ENCODE measurements around the gene MYOG.

MYOG gene

GRCh38 chr1:203082231-203082505 is 3.6 kb downstream of the MYOG start:
- no peaks in the 10 kb centered on the region for H3K79me2 ChIP-seq (ENCODE audit: insufficient read depth, low read length)
- no peak overlapping the region for H3K4me3 ChIP-seq (ENCODE audit: low read depth, low read length, poor library complexity, severe bottlenecking)
- H3K36me3 ChIP-seq (ENCODE audit: insufficient read depth, low read length), result no peaks in the 10 kb centered on the region
- H3K27ac ChIP-seq (ENCODE audit: low read depth, low read length, poor library complexity, severe bottlenecking), result no peak overlapping the region
- H3K9me2 ChIP-seq (ENCODE audit: low read depth, low read length), result no peaks in the 10 kb centered on the region
- no peaks in the 10 kb centered on the region for H3K4me1 ChIP-seq (ENCODE audit: insufficient read depth, low read length, severe bottlenecking)
- H3F3A ChIP-seq (ENCODE audit: insufficient read depth, low read length), result no peaks in the 10 kb centered on the region
- H3K9ac ChIP-seq (ENCODE audit: low read length), result no peak overlapping the region
- H3K27me3 ChIP-seq (ENCODE audit: insufficient read depth, low read length), result no peaks in the 10 kb centered on the region
- no peaks in the 10 kb centered on the region for H4K20me1 ChIP-seq (ENCODE audit: insufficient read depth, low read length)
- no peaks in the 10 kb centered on the region for H3K9me3 ChIP-seq (ENCODE audit: low read length)
- TF ChIP-seq CTCF (IDR thresholded peaks at IDR 0.05; ENCODE audit: low read length) (no peak), EZH2 (IDR thresholded peaks at IDR 0.05; ENCODE audit: borderline replicate concordance, low read length) (no peak)
- no peak overlapping the region for H3K4me2 ChIP-seq (ENCODE audit: low read length)
- no peak overlapping the region for H2AFZ ChIP-seq (ENCODE audit: low read length)

- no peak overlapping the region for H3K9ac ChIP-seq (ENCODE audit: low read length)
- H3K4me1 ChIP-seq (ENCODE audit: insufficient read depth, low read length, severe bottlenecking), result no peaks in the 10 kb centered on the region
- H3K9me2 ChIP-seq (ENCODE audit: low read depth, low read length), result no peaks in the 10 kb centered on the region
- no peaks in the 10 kb centered on the region for H3K9me3 ChIP-seq (ENCODE audit: low read length)
- TF ChIP-seq EZH2 (IDR thresholded peaks at IDR 0.05; ENCODE audit: borderline replicate concordance, low read length) (no peak), CTCF (IDR thresholded peaks at IDR 0.05; ENCODE audit: low read length) (no peak)
- H2AFZ ChIP-seq (ENCODE audit: low read length), result no peak overlapping the region
- H3K4me2 ChIP-seq (ENCODE audit: low read length), result no peak overlapping the region
- no peak overlapping the region for H3K4me3 ChIP-seq (ENCODE audit: low read depth, low read length, poor library complexity, severe bottlenecking)
- H3F3A ChIP-seq (ENCODE audit: insufficient read depth, low read length), result no peaks in the 10 kb centered on the region
- H3K27me3 ChIP-seq (ENCODE audit: insufficient read depth, low read length), result no peaks in the 10 kb centered on the region
- no peaks in the 10 kb centered on the region for H3K79me2 ChIP-seq (ENCODE audit: insufficient read depth, low read length)
- no peak overlapping the region for H3K27ac ChIP-seq (ENCODE audit: low read depth, low read length, poor library complexity, severe bottlenecking)
- no peaks in the 10 kb centered on the region for H4K20me1 ChIP-seq (ENCODE audit: insufficient read depth, low read length)
- no peaks in the 10 kb centered on the region for H3K36me3 ChIP-seq (ENCODE audit: insufficient read depth, low read length)
These were observed 4.2 kb downstream of the MYOG start for GRCh38 chr1:203081465-203082230.

- no peaks in the 10 kb centered on the region for H4K20me1 ChIP-seq (ENCODE audit: insufficient read depth, low read length)
- no peak overlapping the region for H3K27ac ChIP-seq (ENCODE audit: low read depth, low read length, poor library complexity, severe bottlenecking)
- H3K27me3 ChIP-seq (ENCODE audit: insufficient read depth, low read length), result no peaks in the 10 kb centered on the region
- H2AFZ ChIP-seq (ENCODE audit: low read length), result no peak overlapping the region
- no peaks in the 10 kb centered on the region for H3F3A ChIP-seq (ENCODE audit: insufficient read depth, low read length)
- H3K4me2 ChIP-seq (ENCODE audit: low read length), result no peak overlapping the region
- no peak for TF ChIP-seq EZH2 (IDR thresholded peaks at IDR 0.05; ENCODE audit: borderline replicate concordance, low read length)
- H3K9me2 ChIP-seq (ENCODE audit: low read depth, low read length), result no peaks in the 10 kb centered on the region
- no peaks in the 10 kb centered on the region for H3K79me2 ChIP-seq (ENCODE audit: insufficient read depth, low read length)
- H3K9me3 ChIP-seq (ENCODE audit: low read length), result no peaks in the 10 kb centered on the region
- no peaks in the 10 kb centered on the region for H3K4me1 ChIP-seq (ENCODE audit: insufficient read depth, low read length, severe bottlenecking)
- H3K36me3 ChIP-seq (ENCODE audit: insufficient read depth, low read length), result no peaks in the 10 kb centered on the region
- no peak overlapping the region for H3K4me3 ChIP-seq (ENCODE audit: low read depth, low read length, poor library complexity, severe bottlenecking)
- H3K9ac ChIP-seq (ENCODE audit: low read length), result no peak overlapping the region
These were observed 5.4 kb downstream of the MYOG start for GRCh38 chr1:203080456-203080855.

- no peaks in the 10 kb centered on the region for H3K36me3 ChIP-seq (ENCODE audit: insufficient read depth, low read length)
- H3K27me3 ChIP-seq (ENCODE audit: insufficient read depth, low read length), result no peaks in the 10 kb centered on the region
- H2AFZ ChIP-seq (ENCODE audit: low read length), result no peak overlapping the region
These were observed 7.3 kb downstream of the MYOG start for GRCh38 chr1:203078478-203078877.

More at GRCh38 chr1:203078478-203078877, 7.3 kb downstream of the MYOG start:
- H3K79me2 ChIP-seq (ENCODE audit: insufficient read depth, low read length), result no peaks in the 10 kb centered on the region
- TF ChIP-seq EZH2 (IDR thresholded peaks at IDR 0.05; ENCODE audit: borderline replicate concordance, low read length) (no peak), CTCF (IDR thresholded peaks at IDR 0.05; ENCODE audit: low read length) (no peak)
- H3K4me2 ChIP-seq (ENCODE audit: low read length), result no peak overlapping the region
- H3K4me1 ChIP-seq (ENCODE audit: insufficient read depth, low read length, severe bottlenecking), result no peaks in the 10 kb centered on the region
- no peaks in the 10 kb centered on the region for H3K9me2 ChIP-seq (ENCODE audit: low read depth, low read length)
- no peak overlapping the region for H3K27ac ChIP-seq (ENCODE audit: low read depth, low read length, poor library complexity, severe bottlenecking)
- no peaks in the 10 kb centered on the region for H4K20me1 ChIP-seq (ENCODE audit: insufficient read depth, low read length)
- no peaks in the 10 kb centered on the region for H3K9me3 ChIP-seq (ENCODE audit: low read length)
- H3F3A ChIP-seq (ENCODE audit: insufficient read depth, low read length), result no peaks in the 10 kb centered on the region
- H3K9ac ChIP-seq (ENCODE audit: low read length), result no peak overlapping the region
- no peak overlapping the region for H3K4me3 ChIP-seq (ENCODE audit: low read depth, low read length, poor library complexity, severe bottlenecking)
